ENCODE data around the gene UMODL1.
A peak's percentile ranks its signal among the peaks of the same experiment; 100 is the strongest.

Gene UMODL1

GRCh38 chr21:42057851-42058437 is 13.2 kb upstream of the UMODL1 start:
- DNase-seq (ENCODE audit: insufficient read length, low spot score) (no peak), FAIRE-seq (no peak)
- TF ChIP-seq POLR2A (IDR thresholded peaks at IDR 0.05; ENCODE audit: low read depth, low read length) (no peak), POU2F2 (IDR thresholded peaks at IDR 0.05; ENCODE audit: low read depth, low read length) (no peak), TAF1 (IDR thresholded peaks at IDR 0.05; ENCODE audit: low read depth, low read length) (no peak)

GRCh38 chr21:42058631-42059111 is 12.4 kb upstream of the UMODL1 start:
- TF ChIP-seq SPI1 (IDR thresholded peaks at IDR 0.05; ENCODE audit: low read depth, low read length) = no peak
- TF ChIP-seq POLR2AphosphoS5 (IDR thresholded peaks at IDR 0.05; ENCODE audit: low read depth, low read length) = no peak
- TF ChIP-seq TAF1 (IDR thresholded peaks at IDR 0.05; ENCODE audit: low read depth, low read length) = no peak
- TF ChIP-seq POU2F2 (IDR thresholded peaks at IDR 0.05; ENCODE audit: low read depth, low read length) = no peak
- DNase-seq (ENCODE audit: insufficient read length, low spot score) (no peak), FAIRE-seq (no peak)

DNA sequence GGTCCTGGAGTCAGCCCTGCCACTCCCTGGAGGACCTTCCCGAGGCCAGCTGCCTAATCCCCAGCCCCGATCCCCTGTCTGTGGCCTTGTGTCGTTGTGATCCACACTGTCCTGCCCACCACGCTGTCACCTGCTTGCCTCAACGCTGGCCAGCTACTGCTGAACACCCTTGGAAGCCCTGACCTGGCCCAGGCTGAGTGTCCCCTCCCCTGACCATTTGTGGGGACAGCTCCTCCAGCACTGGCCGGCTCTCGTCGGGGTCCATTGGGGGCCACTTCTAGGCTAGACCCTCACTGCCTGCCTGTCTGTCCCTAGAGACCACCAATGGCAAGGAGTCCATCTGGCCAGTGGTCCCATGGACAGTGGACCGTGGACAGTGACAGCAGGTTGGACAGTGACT is 12.0 kb upstream of the UMODL1 start:
- no peak for FAIRE-seq
- TF ChIP-seq POLR2A (IDR thresholded peaks at IDR 0.05; ENCODE audit: low read depth, low read length) (no peak), SPI1 (IDR thresholded peaks at IDR 0.05; ENCODE audit: low read depth, low read length) (no peak), PAX5 (IDR thresholded peaks at IDR 0.05; ENCODE audit: insufficient read depth, low read length, severe bottlenecking) (no peak), TAF1 (IDR thresholded peaks at IDR 0.05; ENCODE audit: low read depth, low read length) (no peak), POU2F2 (IDR thresholded peaks at IDR 0.05; ENCODE audit: low read depth, low read length) (no peak), POLR2AphosphoS5 (IDR thresholded peaks at IDR 0.05; ENCODE audit: low read depth, low read length) (no peak)
- no peak for DNase-seq (ENCODE audit: insufficient read length, low spot score)

DNA sequence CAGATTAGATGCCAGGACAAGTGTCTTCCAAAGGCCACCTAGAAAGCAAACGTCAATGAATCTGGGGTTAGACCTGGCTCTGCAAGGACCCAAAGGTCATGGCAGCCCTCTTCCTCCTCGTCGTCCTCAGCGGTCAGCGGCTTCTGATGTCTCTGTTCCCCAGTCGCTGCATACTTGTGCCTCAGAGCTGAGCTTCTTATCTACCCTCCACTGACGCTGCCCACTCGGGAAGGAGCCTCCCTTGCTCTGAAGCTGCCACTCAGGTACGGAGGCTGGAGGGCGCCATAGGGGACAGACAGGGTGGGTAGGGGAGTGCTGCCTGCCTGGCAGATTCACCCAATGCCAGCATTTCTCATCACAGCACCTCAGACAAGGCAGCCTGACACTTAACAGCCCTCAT is 11.4 kb upstream of the UMODL1 start:
- FAIRE-seq = no peak
- TF ChIP-seq PAX5 (IDR thresholded peaks at IDR 0.05; ENCODE audit: insufficient read depth, low read length, severe bottlenecking) (no peak), POLR2AphosphoS5 (IDR thresholded peaks at IDR 0.05; ENCODE audit: low read depth, low read length) (no peak), POLR2A (IDR thresholded peaks at IDR 0.05; ENCODE audit: low read depth, low read length) (no peak), SPI1 (IDR thresholded peaks at IDR 0.05; ENCODE audit: low read depth, low read length) (no peak), TAF1 (IDR thresholded peaks at IDR 0.05; ENCODE audit: low read depth, low read length) (no peak), POU2F2 (IDR thresholded peaks at IDR 0.05; ENCODE audit: low read depth, low read length) (no peak)

DNA sequence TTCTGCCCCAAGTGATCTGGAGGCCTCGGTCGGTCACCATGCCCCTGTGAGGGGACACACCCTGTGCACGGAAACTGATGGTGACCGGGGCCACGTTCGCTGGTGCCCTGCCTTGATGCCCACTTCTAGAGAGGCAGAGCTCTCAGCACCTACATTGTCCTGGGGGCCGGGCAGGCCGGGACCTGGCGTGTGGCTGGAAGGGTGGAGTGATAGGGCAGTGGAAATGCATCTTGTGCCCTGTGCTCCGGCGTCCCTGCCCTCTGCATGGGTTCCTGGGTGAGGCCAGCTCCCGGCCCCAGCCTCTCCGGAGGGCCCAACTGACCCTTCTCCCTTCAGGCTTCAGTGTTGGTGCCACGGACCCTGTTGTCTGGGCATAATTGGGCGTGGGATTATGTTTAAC is 11.0 kb upstream of the UMODL1 start:
- TF ChIP-seq POU2F2 (IDR thresholded peaks at IDR 0.05; ENCODE audit: low read depth, low read length) (no peak), SPI1 (IDR thresholded peaks at IDR 0.05; ENCODE audit: low read depth, low read length) (no peak), POLR2A (IDR thresholded peaks at IDR 0.05; ENCODE audit: low read depth, low read length) (no peak), PAX5 (IDR thresholded peaks at IDR 0.05; ENCODE audit: insufficient read depth, low read length, severe bottlenecking) (no peak), TAF1 (IDR thresholded peaks at IDR 0.05; ENCODE audit: low read depth, low read length) (no peak), POLR2AphosphoS5 (IDR thresholded peaks at IDR 0.05; ENCODE audit: low read depth, low read length) (no peak)
- FAIRE-seq (peak; percentile 55), DNase-seq (ENCODE audit: insufficient read length, low spot score) (no peak)

More for the DNA sequence above, 11.4 kb upstream of the UMODL1 start:
- no peak for DNase-seq (ENCODE audit: insufficient read length, low spot score)

DNA sequence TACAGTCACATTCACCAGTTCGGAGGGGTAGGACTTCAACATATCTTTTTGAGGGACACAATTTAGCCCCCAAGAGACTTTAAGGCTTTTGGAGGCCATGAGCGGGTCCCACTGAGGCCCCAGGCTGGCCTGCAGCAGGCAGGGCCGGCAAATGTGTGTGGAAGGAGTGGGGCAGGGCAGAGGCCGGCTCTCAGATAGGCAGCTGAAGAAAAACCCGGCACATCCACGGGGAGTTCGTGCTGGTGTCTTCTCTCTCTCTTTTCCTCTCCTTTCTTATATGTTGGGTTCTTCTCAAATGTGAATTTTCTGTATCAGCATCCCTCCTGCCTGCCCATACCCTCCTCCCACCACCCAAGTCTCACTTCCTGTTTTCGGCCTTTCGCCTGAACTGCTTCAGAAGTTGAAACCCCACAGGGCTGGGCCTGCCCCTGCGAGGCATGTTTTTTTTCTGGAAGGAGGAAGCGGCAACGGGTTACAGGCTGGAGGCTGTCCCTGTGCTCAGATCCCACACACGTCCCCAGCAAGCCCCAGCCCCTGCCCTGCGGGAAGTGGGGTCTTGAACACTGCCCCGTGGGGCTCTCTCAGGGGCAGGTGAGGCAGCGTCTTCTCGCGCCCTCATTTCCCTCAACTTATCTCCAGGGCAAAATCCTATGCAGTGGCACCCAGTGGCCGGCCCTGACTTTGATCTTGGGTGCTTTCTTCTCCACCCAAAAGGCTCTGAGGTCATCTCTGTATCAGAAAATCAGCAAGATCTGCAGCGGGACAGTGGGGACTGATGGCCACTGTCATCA is 9.7 kb upstream of the UMODL1 start:
- FAIRE-seq (peak; percentile 98), DNase-seq (ENCODE audit: insufficient read length, low spot score) (peak; percentile 84)
- no peak for TF ChIP-seq POLR2A (IDR thresholded peaks at IDR 0.05; ENCODE audit: low read depth, low read length)
- TF ChIP-seq POU2F2 (IDR thresholded peaks at IDR 0.05; ENCODE audit: low read depth, low read length) = peak; percentile 67; the same call in 1 of the 2 replicates
- no peak for TF ChIP-seq PAX5 (IDR thresholded peaks at IDR 0.05; ENCODE audit: insufficient read depth, low read length, severe bottlenecking)
- TF ChIP-seq SPI1 (IDR thresholded peaks at IDR 0.05; ENCODE audit: low read depth, low read length) = peak; percentile 99

DNA sequence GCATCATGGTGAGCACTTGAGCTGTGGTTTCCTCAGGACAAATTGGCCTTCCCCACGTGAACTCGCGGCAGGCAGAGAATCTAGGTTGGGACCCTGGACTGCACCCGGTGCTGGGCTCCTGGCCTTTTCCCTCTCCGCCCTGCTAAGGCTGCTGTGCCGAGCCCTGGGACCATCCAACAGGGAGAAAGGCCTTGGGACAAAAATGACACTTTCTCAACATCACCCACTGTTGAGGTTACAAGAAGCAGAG is 9.2 kb upstream of the UMODL1 start:
- TF ChIP-seq POLR2AphosphoS5 (IDR thresholded peaks at IDR 0.05; ENCODE audit: low read depth, low read length) (no peak), PAX5 (IDR thresholded peaks at IDR 0.05; ENCODE audit: insufficient read depth, low read length, severe bottlenecking) (no peak), POLR2A (IDR thresholded peaks at IDR 0.05; ENCODE audit: low read depth, low read length) (no peak), TAF1 (IDR thresholded peaks at IDR 0.05; ENCODE audit: low read depth, low read length) (no peak), SPI1 (IDR thresholded peaks at IDR 0.05; ENCODE audit: low read depth, low read length) (no peak), POU2F2 (IDR thresholded peaks at IDR 0.05; ENCODE audit: low read depth, low read length) (no peak)
- no peak for FAIRE-seq
- DNase-seq (ENCODE audit: insufficient read length, low spot score) = no peak

- TF ChIP-seq POU2F2 (IDR thresholded peaks at IDR 0.05; ENCODE audit: low read depth, low read length) = no peak; the same call in 1 of the 2 replicates
- peak; percentile 24; the same call in 1 of the 2 replicates for TF ChIP-seq SPI1 (IDR thresholded peaks at IDR 0.05; ENCODE audit: low read depth, low read length)
- TF ChIP-seq PAX5 (IDR thresholded peaks at IDR 0.05; ENCODE audit: insufficient read depth, low read length, severe bottlenecking) = no peak
- peak; percentile 76; the same call in 1 of the 2 replicates for TF ChIP-seq POLR2AphosphoS5 (IDR thresholded peaks at IDR 0.05; ENCODE audit: low read depth, low read length)
- peak; percentile 78; the same call in 1 of the 2 replicates for TF ChIP-seq POLR2A (IDR thresholded peaks at IDR 0.05; ENCODE audit: low read depth, low read length)
- 0 out of 2 replicates have a peak, but pooled peaks have one; percentile 23 for TF ChIP-seq TAF1 (IDR thresholded peaks at IDR 0.05; ENCODE audit: low read depth, low read length)
- DNase-seq (ENCODE audit: insufficient read length, low spot score) (peak; percentile 70), FAIRE-seq (no peak)
Measured at GRCh38 chr21:42062236-42063022, 8.7 kb upstream of the UMODL1 start.

DNA sequence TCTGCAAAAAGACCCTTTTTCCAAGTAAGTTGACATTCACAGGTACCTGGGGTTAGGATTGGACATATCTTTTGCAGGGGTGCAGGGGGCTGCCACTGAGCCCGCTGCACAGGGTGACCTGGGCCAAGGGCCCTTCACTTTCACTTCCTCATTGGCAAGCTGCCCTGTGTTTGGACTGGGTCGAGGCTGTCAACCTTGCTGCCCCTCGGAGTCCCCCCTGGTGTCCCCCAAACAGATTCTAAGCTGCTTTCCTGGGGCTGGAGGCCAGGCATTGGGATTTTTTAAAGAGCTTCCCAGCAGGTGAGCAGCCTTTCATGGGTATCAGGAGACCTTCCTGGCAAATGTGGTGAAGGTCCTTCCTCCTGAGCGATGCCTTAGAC is 7.9 kb upstream of the UMODL1 start:
- TF ChIP-seq TAF1 (IDR thresholded peaks at IDR 0.05; ENCODE audit: low read depth, low read length) = no peak
- TF ChIP-seq SPI1 (IDR thresholded peaks at IDR 0.05; ENCODE audit: low read depth, low read length) = peak; percentile 97
- peak; percentile 17; the same call in 1 of the 2 replicates for TF ChIP-seq POU2F2 (IDR thresholded peaks at IDR 0.05; ENCODE audit: low read depth, low read length)
- FAIRE-seq (no peak), DNase-seq (ENCODE audit: insufficient read length, low spot score) (no peak)
